Esophagus squamous epithelium (tissue), 5 donors: ENCODE data around the gene DKK3. TPM values are rescaled to one million over a fixed set of nuclear protein-coding genes. Genes with fewer than 3 reads are reported as not detected.

Experiments
- DNase-seq: peaks from one replicate; lab custom pipeline; 2025; lab: John Stamatoyannopoulos, UW
- H3K27ac ChIP-seq, 4 donors: fragments of 200-600 bp; sonication (generic); one replicate each; pipeline ENCODE4 v1.5.1; 2016 to 2019; ENCODE audit warnings: mild to moderate bottlenecking in 1 of 4
- H3K27me3 ChIP-seq, 4 donors: fragments of 200-600 bp; sonication (generic); 1 replicate in 3 of 4; 2 replicates in 1 of 4; pipeline versions ENCODE4 v1.5.1 to v1.6.0; 2017 to 2021; ENCODE audit warnings: antibody characterized with exemption in 1 of 4
- H3K36me3 ChIP-seq, 3 donors: fragments of 200-600 bp; sonication (generic); one replicate each; pipeline ENCODE4 v1.5.1; 2016 to 2019
- H3K4me1 ChIP-seq, 3 donors: fragments of 200-600 bp; sonication (generic); one replicate each; pipeline ENCODE4 v1.5.1; 2017 to 2019
- H3K4me3 ChIP-seq, 4 donors: fragments of 200-600 bp; sonication (generic); 1 replicate in 3 of 4; 2 replicates in 1 of 4; pipeline ENCODE4 v1.5.1; 2016 to 2019; ENCODE audit warnings: mild to moderate bottlenecking in 2 of 4, moderate library complexity in 1 of 4
- H3K9me3 ChIP-seq, 3 donors: fragments of 200-600 bp; sonication (generic); one replicate each; pipeline ENCODE4 v1.5.1; 2016 to 2019
- POLR2A ChIP-seq, 4 donors: fragments of 450-650 bp; IDR thresholded peaks; one replicate each; pipeline ENCODE4 v1.6.1; 2017; ENCODE audit warnings: antibody characterized with exemption in 4 of 4, mild to moderate bottlenecking in 4 of 4, moderate library complexity in 3 of 4
- WGBS, 2 donors: methylation state at CpG; one replicate each; pipeline ENCODE4 v1.1.5; 2018; 5-methylcytosine and 5-hydroxymethylcytosine counted together
- intact Hi-C: fragments of 100-400 bp; cut with DNase I; formaldehyde crosslinking; loops from one replicate; pipeline ENCODE4 v1.15.0; 2022
- total RNA-seq, 4 donors: library from RNA; depleted of rRNA; stranded (reverse); fragments of >200 nt; gene quantifications; one replicate each; pipeline ENCODE4 v1.1.0, GENCODE V29; 2016
- TF ChIP-seq, protein P1 (sequence below), 6 experiments: fragments of 450-650 bp in 4 of 6; fragments of 200-600 bp in 2 of 6; sonication (generic) in 2 of 6; IDR thresholded peaks; one replicate each; pipeline ENCODE4 v1.5.1; 2016 to 2019; ENCODE audit warnings: antibody characterized with exemption in 6 of 6, mild to moderate bottlenecking in 4 of 6, moderate library complexity in 4 of 6
- donor health status: DM: yes; HTN: yes; CAD: no.

Gene DKK3
- total RNA-seq, 4 donors from 2014 or later = 24.8 to 112 (median 44.5) TPM

DNA sequence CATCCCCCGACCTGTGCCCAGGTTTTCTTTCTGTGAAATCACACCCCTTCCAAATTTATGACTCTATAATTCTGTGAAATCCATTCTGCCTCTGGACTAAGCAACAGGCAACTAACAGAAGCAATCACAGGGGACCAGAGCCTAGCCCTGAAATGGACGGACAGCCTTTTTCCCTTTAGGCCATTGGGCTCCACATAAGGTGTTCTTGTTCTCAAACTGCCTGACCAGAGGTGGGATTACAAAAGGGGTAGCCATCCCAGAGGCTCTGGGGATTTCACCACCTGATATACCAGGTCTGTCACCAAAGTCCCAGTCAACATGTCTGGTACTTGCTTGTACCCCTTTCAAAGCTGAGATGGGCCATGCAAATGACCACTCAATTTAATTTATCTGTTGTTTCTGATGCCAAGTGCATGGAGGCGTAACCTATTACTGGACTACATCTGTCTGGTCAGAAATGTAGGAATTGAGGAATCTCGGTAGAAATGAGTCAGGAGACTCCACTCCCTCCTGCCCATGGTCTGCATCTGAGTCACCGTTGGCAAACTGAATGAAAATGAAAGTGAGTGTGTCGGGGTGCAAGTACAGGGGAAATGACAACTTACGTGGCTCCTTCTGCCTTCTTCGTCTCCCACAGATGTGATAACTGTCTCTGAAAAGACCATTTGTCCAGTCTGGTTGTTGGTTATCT, 10.2 kb downstream of the DKK3 start:
- Histone ChIP-seq H3K9me3 (no peaks in the 10 kb centered on the region), H3K27ac (no peak overlapping the region), H3K36me3 (peaks cover 0 to 27% (median 0%) of the 10 kb centered on the region in 3 donors), H3K4me3 (peak overlapping the region in 2 of 4 donors; percentile 0 to 43), H3K4me1 (peaks cover 4 to 57% (median 4%) of the 10 kb centered on the region in 3 donors), H3K27me3 (peaks cover 0 to 4% (median 0%) of the 10 kb centered on the region in 4 donors)
- DNase-seq = no peak
- TF ChIP-seq, protein P1, sequence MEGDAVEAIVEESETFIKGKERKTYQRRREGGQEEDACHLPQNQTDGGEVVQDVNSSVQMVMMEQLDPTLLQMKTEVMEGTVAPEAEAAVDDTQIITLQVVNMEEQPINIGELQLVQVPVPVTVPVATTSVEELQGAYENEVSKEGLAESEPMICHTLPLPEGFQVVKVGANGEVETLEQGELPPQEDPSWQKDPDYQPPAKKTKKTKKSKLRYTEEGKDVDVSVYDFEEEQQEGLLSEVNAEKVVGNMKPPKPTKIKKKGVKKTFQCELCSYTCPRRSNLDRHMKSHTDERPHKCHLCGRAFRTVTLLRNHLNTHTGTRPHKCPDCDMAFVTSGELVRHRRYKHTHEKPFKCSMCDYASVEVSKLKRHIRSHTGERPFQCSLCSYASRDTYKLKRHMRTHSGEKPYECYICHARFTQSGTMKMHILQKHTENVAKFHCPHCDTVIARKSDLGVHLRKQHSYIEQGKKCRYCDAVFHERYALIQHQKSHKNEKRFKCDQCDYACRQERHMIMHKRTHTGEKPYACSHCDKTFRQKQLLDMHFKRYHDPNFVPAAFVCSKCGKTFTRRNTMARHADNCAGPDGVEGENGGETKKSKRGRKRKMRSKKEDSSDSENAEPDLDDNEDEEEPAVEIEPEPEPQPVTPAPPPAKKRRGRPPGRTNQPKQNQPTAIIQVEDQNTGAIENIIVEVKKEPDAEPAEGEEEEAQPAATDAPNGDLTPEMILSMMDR (IDR thresholded peaks at IDR 0.05) = no peak
- no peak for TF ChIP-seq POLR2A (IDR thresholded peaks at IDR 0.05)
- WGBS, 2 donors = 35 to 40% methylated on average over 8 of the region's 8 CpGs
- intact Hi-C loops = no loop called here

DNA sequence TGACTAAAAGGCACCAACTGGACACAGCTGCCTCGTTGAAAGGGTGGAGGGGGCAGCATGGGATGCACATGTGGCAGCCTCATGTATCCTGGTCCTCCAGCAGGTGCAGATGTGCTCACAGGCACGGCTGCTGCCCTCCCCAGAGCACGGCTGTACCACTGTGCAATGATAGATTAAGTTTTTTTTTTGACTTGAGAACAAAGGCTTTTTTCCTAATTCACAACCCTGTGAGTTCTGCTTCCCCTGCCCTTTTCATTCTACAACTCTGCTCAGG, 11.4 kb downstream of the DKK3 start:
- H3K4me1 ChIP-seq = peaks cover 4 to 58% (median 4%) of the 10 kb centered on the region in 3 donors
- H3K9me3 ChIP-seq = no peaks in the 10 kb centered on the region
- intact Hi-C loops = no loop called here
- 46 to 56% methylated on average over 3 of the region's 3 CpGs for WGBS, 2 donors
- H3K4me3 ChIP-seq = no peak overlapping the region
- no peak for TF ChIP-seq POLR2A (IDR thresholded peaks at IDR 0.05)
- TF ChIP-seq, protein P1 (IDR thresholded peaks at IDR 0.05) = no peak
- H3K36me3 ChIP-seq = peaks cover 0 to 27% (median 0%) of the 10 kb centered on the region in 3 donors
- H3K27me3 ChIP-seq = peaks cover 0 to 4% (median 0%) of the 10 kb centered on the region in 4 donors
- H3K27ac ChIP-seq = peak overlapping the region in 1 of 4 donors; percentile 9
- DNase-seq = no peak

DNA sequence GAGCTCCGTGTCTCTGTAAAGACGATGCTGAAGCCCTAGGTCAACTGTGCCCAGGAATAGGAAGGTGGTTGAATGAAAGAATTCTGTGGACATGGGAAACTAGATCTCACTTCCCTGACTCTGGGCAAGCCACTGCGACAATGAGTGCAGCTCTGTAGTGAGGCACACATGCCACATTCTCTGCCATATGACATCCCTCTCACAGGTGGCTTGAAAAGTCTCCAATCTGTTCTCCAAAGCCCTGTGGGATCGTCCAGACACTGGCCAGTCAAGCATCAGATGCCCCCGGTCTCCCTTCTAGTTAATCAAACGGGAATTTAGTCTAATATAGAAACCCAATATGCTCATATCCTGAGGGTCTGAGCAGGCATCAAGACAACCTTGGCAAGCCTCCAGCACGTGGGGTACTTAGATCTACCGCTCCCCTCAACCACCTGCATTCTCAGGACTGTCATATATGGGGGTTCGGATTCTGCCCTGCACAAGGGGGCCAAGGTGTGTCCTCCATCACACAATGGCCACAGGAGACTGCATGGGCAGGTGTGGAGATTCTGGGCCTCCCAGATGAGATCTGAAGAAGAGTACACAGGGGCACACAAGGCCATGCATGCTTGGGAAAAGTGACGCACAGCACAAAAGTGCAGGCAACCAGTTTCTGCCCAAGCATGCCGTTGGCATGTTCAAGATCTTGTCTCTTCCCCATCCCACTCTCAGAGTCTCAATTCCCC, 11.9 kb downstream of the DKK3 start:
- Histone ChIP-seq H3K4me1 (peaks cover 4 to 57% (median 4%) of the 10 kb centered on the region in 3 donors), H3K27me3 (peaks cover 0 to 4% (median 0%) of the 10 kb centered on the region in 4 donors), H3K4me3 (no peak overlapping the region), H3K9me3 (no peaks in the 10 kb centered on the region), H3K27ac (peak overlapping the region in 2 of 4 donors; percentile 1 to 9), H3K36me3 (peaks cover 0 to 22% (median 0%) of the 10 kb centered on the region in 3 donors)
- no peak for TF ChIP-seq POLR2A (IDR thresholded peaks at IDR 0.05)
- TF ChIP-seq, protein P1 (IDR thresholded peaks at IDR 0.05) = no peak
- intact Hi-C loops = no loop called here
- 60 to 73% methylated on average over 5 to 9 of the region's 11 CpGs for whole genome bisulfite sequencing, 2 donors
- no peak for DNase-seq

DNA sequence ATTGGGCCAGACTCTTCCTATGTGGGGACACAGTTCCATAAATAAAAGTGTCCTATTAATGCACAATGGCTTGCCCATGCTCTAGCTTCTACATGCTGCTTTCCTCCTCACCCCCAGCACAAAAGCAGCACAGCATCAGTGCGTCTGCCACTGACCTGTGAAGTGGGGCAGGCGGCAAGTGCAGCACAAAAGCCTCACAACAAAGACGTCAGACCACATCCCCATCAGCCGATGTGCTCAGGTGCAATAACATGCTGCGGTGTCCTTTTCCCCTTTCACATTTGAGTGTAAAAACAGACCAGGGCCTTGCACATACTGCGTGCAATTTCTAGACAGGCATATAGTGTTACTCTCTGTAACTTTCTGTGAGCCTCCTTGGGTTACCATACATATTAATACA, 12.8 kb downstream of the DKK3 start:
- intact Hi-C loops = no loop called here
- H3K36me3 ChIP-seq = peaks cover 0 to 17% (median 0%) of the 10 kb centered on the region in 3 donors
- WGBS, 2 donors = 72 to 75% methylated on average over 5 to 6 of the region's 6 CpGs
- peaks cover 4 to 55% (median 4%) of the 10 kb centered on the region in 3 donors for H3K4me1 ChIP-seq
- TF ChIP-seq, protein P1 (IDR thresholded peaks at IDR 0.05) = no peak
- TF ChIP-seq POLR2A (IDR thresholded peaks at IDR 0.05) = no peak
- H3K9me3 ChIP-seq = no peaks in the 10 kb centered on the region
- H3K27me3 ChIP-seq = peaks cover 0 to 4% (median 0%) of the 10 kb centered on the region in 4 donors
- H3K4me3 ChIP-seq = no peak overlapping the region
- no peak for DNase-seq
- H3K27ac ChIP-seq = peak overlapping the region in 1 of 4 donors; percentile 1

DNA sequence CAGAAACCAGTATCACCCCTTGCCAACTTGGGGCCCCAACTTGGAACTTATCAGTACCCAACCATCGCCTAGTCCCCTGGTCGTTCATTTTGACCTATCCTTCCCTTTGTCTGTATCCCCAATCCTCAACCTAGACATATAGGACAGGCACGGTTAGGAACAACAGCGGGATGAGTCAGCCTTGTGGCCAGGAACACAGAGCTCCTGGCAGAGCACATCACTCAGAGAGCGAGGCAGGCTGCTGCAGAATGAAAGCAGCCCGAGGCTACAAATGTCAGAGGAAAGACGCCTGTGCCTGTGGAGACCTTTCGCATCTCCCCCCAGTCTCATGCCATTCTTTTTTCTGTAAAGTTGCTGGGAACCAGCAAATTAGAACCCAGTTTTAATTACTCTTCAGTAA, 14.6 kb downstream of the DKK3 start:
- H3K4me1 ChIP-seq = peaks cover 4 to 62% (median 4%) of the 10 kb centered on the region in 3 donors
- TF ChIP-seq, protein P1 (IDR thresholded peaks at IDR 0.05) = no peak
- TF ChIP-seq POLR2A (IDR thresholded peaks at IDR 0.05) = no peak
- intact Hi-C loops = no loop called here
- no peak for DNase-seq
- 31 to 49% methylated on average over 7 to 8 of the region's 8 CpGs for WGBS, 2 donors
- peaks cover 0 to 17% (median 0%) of the 10 kb centered on the region in 3 donors for H3K36me3 ChIP-seq
- H3K4me3 ChIP-seq = no peak overlapping the region
- peaks cover 0 to 4% (median 0%) of the 10 kb centered on the region in 4 donors for H3K27me3 ChIP-seq
- H3K27ac ChIP-seq = peak overlapping the region in 2 of 4 donors; percentile 19 to 39
- H3K9me3 ChIP-seq = no peaks in the 10 kb centered on the region
